T-helper 1 cell treated with Interleukin-12 subunit alpha and Interleukin-12 subunit beta and Interleukin-4 antibody, amounts not matched to agents 30 μg/mL and 1 μg/mL, for 36 hours (primary cell): ENCODE results near the gene SIK2.
"Not testable (repeated sequence)": the region's sequence is repeated elsewhere in the genome, so short reads cannot be mapped to it uniquely, and the experiment has no call there.

ENCODE experiments used
- H3K27ac Mint-ChIP-seq: one replicate; pipeline ENCODE4 v1.8.0; 2021; ENCODE audit warnings: mild to moderate bottlenecking, mixed read lengths
- H3K27me3 Mint-ChIP-seq: one replicate; pipeline ENCODE4 v1.8.0; 2021; ENCODE audit warnings: low read depth, mixed read lengths
- H3K36me3 Mint-ChIP-seq: one replicate; pipeline ENCODE4 v1.8.0; 2021; ENCODE audit warnings: low read depth, mixed read lengths
- H3K4me1 Mint-ChIP-seq: one replicate; pipeline ENCODE4 v1.8.0; 2021; ENCODE audit warnings: low read depth, mixed read lengths
- H3K4me3 Mint-ChIP-seq: one replicate; pipeline ENCODE4 v1.8.0; 2021; ENCODE audit warnings: mild to moderate bottlenecking, moderate library complexity, mixed read lengths
- H3K9me3 Mint-ChIP-seq: one replicate; pipeline ENCODE4 v1.8.0; 2021; ENCODE audit warnings: mixed read lengths

SIK2 gene

DNA sequence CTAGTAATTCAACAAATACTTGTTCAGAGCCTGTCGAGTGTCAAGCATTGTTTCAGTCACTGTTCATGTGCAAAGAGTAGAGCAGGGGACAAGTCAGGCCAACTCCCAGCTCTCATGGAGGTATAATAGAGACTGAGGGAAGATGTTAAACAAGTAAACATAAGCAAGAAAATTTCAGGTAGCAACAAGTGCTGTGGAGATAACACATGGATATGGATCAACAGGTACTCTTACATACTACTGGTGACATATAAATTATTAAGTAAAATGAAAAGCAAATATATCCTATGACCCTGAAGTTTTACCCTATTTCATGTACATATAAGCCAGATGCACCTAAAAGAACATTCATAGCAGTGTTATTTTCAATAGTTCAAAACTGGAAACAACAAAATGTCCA lies 42.7 kb downstream of the SIK2 start:
- no peak overlapping the region for H3K27ac Mint-ChIP-seq
- H3K36me3 Mint-ChIP-seq, result peaks cover 6% of the 10 kb centered on the region
- no peaks in the 10 kb centered on the region for H3K27me3 Mint-ChIP-seq

GRCh38 chr11:111645657-111646316 lies 43.5 kb downstream of the SIK2 start:
- H3K9me3 Mint-ChIP-seq, result no peaks in the 10 kb centered on the region
- H3K27ac Mint-ChIP-seq, result no peak overlapping the region
- no peak overlapping the region for H3K4me3 Mint-ChIP-seq
- H3K4me1 Mint-ChIP-seq, result no peaks in the 10 kb centered on the region
- H3K36me3 Mint-ChIP-seq, result peaks cover 4% of the 10 kb centered on the region
- no peaks in the 10 kb centered on the region for H3K27me3 Mint-ChIP-seq

More for the DNA sequence above, 42.7 kb downstream of the SIK2 start:
- Mint-ChIP-seq H3K4me1 (peaks cover 2% of the 10 kb centered on the region), H3K4me3 (no peak overlapping the region), H3K9me3 (no peaks in the 10 kb centered on the region)

- not testable (repeated sequence) for H3K4me3 Mint-ChIP-seq, H3K4me1 Mint-ChIP-seq, H3K27me3 Mint-ChIP-seq, H3K36me3 Mint-ChIP-seq, H3K27ac Mint-ChIP-seq, H3K9me3 Mint-ChIP-seq
Observed at GRCh38 chr11:111651336-111651735, 49.1 kb downstream of the SIK2 start.

DNA sequence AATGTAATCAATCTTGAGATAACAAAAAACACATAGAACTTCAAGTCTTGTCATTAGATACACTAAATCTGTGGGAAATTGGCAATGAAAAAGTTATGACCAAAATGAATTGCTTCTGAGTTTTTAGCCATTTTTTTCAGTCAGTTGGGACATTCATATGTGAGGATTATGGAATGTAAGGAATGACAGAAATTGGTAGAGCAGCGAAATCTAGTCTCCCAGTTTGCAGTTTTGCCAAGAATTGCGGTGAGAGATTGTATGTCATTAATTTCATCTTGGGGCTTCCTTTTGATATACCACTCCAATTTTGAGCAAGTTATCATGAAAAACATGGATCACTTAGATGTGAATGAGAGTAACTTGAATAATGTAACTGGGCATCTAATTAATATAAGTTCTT lies 49.9 kb downstream of the SIK2 start:
- Mint-ChIP-seq H3K4me3 (no peak overlapping the region), H3K9me3 (no peaks in the 10 kb centered on the region), H3K36me3 (peaks cover 2% of the 10 kb centered on the region), H3K27ac (no peak overlapping the region), H3K27me3 (no peaks in the 10 kb centered on the region), H3K4me1 (no peaks in the 10 kb centered on the region)

DNA sequence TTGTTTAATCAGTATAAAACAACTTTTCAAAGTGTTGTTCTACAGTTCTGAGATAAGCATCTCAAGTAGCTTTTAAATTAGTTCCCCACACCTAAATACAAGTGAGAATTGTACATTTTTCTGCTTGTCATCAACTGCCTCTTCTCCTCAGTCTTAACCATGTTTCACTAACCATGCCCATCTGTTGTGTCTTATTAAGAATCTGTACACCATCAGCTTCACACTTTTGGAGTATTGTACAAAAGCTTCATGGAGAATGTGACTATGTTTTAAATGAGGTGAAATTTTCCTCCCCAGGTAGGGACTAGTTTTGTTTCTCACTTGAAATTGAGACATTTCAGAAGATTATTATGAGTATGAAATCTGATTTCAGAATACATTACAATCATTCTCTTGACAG lies 52.4 kb downstream of the SIK2 start:
- H3K27me3 Mint-ChIP-seq, result no peaks in the 10 kb centered on the region
- H3K9me3 Mint-ChIP-seq, result no peaks in the 10 kb centered on the region
- H3K4me3 Mint-ChIP-seq, result no peak overlapping the region
- H3K27ac Mint-ChIP-seq, result no peak overlapping the region
- H3K4me1 Mint-ChIP-seq, result no peaks in the 10 kb centered on the region
- H3K36me3 Mint-ChIP-seq, result peaks cover 4% of the 10 kb centered on the region

- Mint-ChIP-seq H3K27me3 (no peaks in the 10 kb centered on the region), H3K4me1 (no peaks in the 10 kb centered on the region), H3K27ac (no peak overlapping the region), H3K9me3 (no peaks in the 10 kb centered on the region), H3K36me3 (peaks cover 4% of the 10 kb centered on the region), H3K4me3 (no peak overlapping the region)
Observed at GRCh38 chr11:111655924-111656323, 53.7 kb downstream of the SIK2 start.

DNA sequence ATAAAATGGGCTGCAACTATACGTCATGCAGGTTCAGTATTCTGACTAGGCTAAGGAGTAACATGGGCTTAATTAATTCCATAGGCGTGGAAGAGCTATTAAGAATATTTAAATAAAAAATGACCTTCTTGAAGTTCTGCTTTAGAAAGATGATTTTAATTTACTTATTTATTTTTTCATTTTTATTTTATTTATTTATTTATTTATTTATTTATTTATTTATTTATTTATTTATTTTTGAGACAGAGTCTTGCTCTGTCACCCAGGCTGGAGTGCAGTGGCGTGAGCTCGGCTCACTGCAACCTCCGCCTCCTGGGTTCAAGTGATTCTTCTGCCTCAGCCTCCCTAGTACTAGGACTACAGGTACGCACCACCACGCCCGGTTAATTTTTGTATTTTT lies 55.7 kb downstream of the SIK2 start:
- H3K27me3 Mint-ChIP-seq, H3K36me3 Mint-ChIP-seq, H3K27ac Mint-ChIP-seq, H3K4me1 Mint-ChIP-seq, H3K9me3 Mint-ChIP-seq, H3K4me3 Mint-ChIP-seq: not testable (repeated sequence)

DNA sequence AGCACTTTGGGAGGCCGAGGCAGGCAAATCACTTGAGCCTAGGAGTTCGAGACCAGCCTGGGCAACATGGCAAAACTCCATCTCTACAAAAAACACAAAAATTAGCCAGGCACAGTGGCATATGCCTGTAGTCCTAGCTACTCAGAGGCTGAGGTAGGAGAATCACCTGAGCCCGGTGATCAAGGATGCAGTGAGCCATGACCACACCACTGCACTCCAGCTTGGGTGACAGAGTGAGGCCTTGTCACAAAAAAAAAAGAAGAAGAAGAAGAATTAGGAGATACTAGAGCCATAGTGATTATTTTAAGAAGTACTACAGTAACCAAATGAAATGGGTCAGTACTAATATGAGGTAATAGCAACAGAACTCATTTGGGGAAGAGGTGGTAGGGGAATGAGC lies 56.2 kb downstream of the SIK2 start:
- not testable (repeated sequence) for H3K27ac Mint-ChIP-seq, H3K27me3 Mint-ChIP-seq, H3K36me3 Mint-ChIP-seq, H3K9me3 Mint-ChIP-seq, H3K4me1 Mint-ChIP-seq, H3K4me3 Mint-ChIP-seq

- no peaks in the 10 kb centered on the region for H3K9me3 Mint-ChIP-seq
- no peaks in the 10 kb centered on the region for H3K4me1 Mint-ChIP-seq
- no peak overlapping the region for H3K27ac Mint-ChIP-seq
- H3K27me3 Mint-ChIP-seq, result no peaks in the 10 kb centered on the region
- H3K36me3 Mint-ChIP-seq, result peaks cover 1% of the 10 kb centered on the region
- H3K4me3 Mint-ChIP-seq, result no peak overlapping the region
Observed at GRCh38 chr11:111659201-111660115, 57.2 kb downstream of the SIK2 start.

DNA sequence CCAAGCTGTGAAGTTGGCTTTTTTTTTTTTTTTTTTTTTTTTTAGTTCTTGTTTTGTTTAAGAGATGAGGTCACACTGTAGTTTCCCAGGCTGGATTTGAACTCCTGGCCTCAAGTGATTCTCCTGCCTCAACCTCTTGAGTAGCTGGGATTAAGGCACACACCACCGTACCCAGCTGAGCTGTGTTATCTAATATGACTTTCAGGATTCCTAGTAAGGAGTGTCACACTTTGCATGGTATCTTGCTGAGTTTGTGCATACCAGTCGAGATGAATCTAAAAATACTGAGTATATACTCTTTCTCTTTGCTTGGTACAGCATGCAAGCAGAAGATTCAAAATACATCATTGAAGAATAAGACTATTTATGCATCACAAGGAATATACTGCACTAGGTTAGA lies 58.6 kb downstream of the SIK2 start:
- Mint-ChIP-seq H3K27ac (no peak overlapping the region), H3K27me3 (no peaks in the 10 kb centered on the region), H3K4me3 (no peak overlapping the region), H3K9me3 (no peaks in the 10 kb centered on the region), H3K4me1 (no peaks in the 10 kb centered on the region), H3K36me3 (peaks cover 1% of the 10 kb centered on the region)

GRCh38 chr11:111663820-111664219 lies 61.6 kb downstream of the SIK2 start:
- no peak overlapping the region for H3K27ac Mint-ChIP-seq
- H3K36me3 Mint-ChIP-seq, result no peaks in the 10 kb centered on the region
- no peak overlapping the region for H3K4me3 Mint-ChIP-seq
- no peaks in the 10 kb centered on the region for H3K4me1 Mint-ChIP-seq
- no peaks in the 10 kb centered on the region for H3K27me3 Mint-ChIP-seq
- H3K9me3 Mint-ChIP-seq, result no peaks in the 10 kb centered on the region

DNA sequence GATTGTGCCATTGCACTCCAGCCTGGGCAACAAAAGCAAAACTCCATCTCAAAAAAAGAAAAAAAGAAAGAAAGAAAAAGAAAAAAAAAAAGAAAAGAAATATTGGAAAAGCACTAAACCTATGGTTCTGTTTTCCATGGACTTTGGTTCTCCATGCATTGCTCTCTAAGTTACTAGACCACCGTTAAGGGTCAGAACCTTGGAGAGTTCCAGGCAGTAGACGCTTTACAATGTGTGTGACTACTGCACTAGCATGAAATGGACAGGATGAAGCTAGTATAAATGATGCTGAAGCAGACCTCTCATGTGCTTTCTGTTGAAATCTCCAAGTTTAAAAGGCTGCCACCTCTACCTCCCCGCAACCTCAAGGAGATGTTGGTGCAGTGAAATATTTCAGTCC lies 63.5 kb downstream of the SIK2 start:
- no peaks in the 10 kb centered on the region for H3K27me3 Mint-ChIP-seq
- H3K9me3 Mint-ChIP-seq, result no peaks in the 10 kb centered on the region
- no peak overlapping the region for H3K4me3 Mint-ChIP-seq
- H3K36me3 Mint-ChIP-seq, result no peaks in the 10 kb centered on the region
- no peak overlapping the region for H3K27ac Mint-ChIP-seq
- H3K4me1 Mint-ChIP-seq, result no peaks in the 10 kb centered on the region

GRCh38 chr11:111668980-111669379 lies 66.7 kb downstream of the SIK2 start:
- H3K4me1 Mint-ChIP-seq, result peaks cover 4% of the 10 kb centered on the region
- no peak overlapping the region for H3K27ac Mint-ChIP-seq
- H3K4me3 Mint-ChIP-seq, result no peak overlapping the region
- no peaks in the 10 kb centered on the region for H3K36me3 Mint-ChIP-seq
- H3K9me3 Mint-ChIP-seq, result no peaks in the 10 kb centered on the region
- H3K27me3 Mint-ChIP-seq, result no peaks in the 10 kb centered on the region

- H3K27ac Mint-ChIP-seq, result no peak overlapping the region
Observed at GRCh38 chr11:111671383-111671782, 69.1 kb downstream of the SIK2 start.

DNA sequence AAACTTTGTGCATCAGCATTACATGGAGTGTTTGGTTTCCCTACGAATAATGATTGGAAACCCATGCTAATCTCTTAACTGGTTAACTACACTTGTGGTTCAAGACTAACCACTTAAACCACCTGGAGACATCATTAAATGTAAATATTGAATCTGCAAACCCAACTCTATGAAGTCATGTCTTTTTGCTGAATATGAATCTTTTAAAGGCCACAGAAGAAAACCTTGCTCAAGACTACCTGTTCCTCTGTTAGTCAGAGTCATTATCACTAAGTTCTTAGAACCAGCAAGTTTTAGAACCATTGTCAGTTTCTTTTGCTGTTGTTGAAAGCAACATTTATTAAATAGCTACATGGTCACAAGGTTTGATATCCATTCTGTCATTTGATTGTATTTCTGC lies 70.7 kb downstream of the SIK2 start:
- Mint-ChIP-seq H3K36me3 (no peaks in the 10 kb centered on the region), H3K4me3 (no peak overlapping the region), H3K27me3 (no peaks in the 10 kb centered on the region), H3K4me1 (peaks cover 4% of the 10 kb centered on the region), H3K9me3 (no peaks in the 10 kb centered on the region), H3K27ac (no peak overlapping the region)

More at GRCh38 chr11:111671383-111671782, 69.1 kb downstream of the SIK2 start:
- no peaks in the 10 kb centered on the region for H3K9me3 Mint-ChIP-seq
- H3K4me1 Mint-ChIP-seq, result peaks cover 4% of the 10 kb centered on the region
- H3K27me3 Mint-ChIP-seq, result no peaks in the 10 kb centered on the region
- no peaks in the 10 kb centered on the region for H3K36me3 Mint-ChIP-seq
- no peak overlapping the region for H3K4me3 Mint-ChIP-seq
